ENCODE data around the gene DARS2.

Gene DARS2

DNA sequence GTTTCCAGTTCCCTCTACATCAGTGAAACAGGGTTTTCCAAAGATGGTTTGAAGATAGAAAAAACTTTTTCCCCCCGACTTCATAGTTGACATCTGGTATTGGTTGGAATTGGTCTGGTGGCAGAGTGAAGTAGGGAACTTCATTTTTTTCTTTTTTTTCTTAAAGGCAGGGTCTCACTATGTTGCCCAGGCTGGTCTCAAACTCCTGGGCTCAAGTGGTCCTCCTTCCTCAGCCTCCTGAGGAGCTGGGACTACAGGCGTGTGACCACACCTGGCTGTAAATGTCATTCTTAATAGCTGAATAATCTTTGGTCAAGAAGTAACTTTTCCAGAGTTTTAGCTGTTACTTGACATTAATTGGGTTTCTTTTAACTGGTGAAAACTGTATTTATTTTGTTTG lies 65.4 kb downstream of the DARS2 start:
- no peak for DNase-seq

DNA sequence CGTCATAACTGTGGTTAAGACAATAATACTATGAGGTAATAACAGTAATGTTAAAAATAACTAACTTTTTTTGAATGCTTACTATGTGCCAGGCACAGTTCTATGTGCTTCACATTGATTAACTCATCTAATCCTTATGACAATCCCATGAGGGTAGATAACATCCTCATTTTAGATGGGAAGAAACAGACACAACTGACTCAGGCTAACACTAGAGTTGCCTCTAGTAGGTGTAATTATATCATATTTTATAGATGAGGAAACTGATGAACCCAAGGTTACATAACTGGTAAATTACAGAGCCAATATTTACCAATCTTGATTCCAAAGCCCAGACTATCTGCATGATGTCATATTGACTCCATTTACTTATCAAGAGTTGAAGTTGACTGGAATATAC lies 69.1 kb downstream of the DARS2 start:
- DNase-seq = no peak

DNA sequence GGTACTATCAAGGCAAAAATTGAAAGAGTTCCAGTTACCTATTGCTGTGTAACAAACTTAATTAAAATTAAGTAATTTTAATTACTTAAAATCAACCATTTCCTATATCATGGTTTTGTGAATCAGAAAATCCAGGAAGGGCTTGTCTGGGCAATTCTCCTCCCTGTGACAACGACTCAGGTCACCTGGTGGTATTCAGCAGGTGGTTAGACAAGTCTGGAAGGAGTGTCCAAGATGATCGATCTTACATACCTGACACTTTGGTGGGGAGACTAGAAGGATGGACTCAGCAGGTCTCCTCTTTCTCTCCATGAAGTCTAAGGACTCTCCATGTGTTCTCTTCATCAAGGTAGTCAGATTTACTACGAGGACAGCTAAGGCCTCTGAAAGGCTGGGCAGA lies 69.7 kb downstream of the DARS2 start:
- no peak for DNase-seq

DNA sequence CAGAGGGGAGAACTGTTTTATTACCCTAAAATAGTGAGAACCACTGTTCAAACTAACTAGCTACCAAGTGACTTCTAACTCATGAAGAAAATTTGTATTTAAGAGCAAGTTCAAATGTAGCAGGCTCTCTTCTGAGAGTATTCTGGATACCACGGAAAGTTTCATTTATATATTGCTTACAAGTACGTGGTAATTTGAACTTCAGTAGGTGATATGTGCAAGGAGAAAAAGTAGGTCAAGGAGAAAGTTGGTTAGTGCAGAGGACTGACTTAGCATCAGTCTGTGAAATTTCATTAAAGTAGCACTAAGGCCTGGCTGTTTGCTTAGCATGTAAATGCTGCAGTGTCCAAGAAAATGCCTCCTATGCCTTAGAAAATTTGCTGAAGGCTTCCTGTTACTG lies 76.0 kb downstream of the DARS2 start:
- DNase-seq = no peak

DNA sequence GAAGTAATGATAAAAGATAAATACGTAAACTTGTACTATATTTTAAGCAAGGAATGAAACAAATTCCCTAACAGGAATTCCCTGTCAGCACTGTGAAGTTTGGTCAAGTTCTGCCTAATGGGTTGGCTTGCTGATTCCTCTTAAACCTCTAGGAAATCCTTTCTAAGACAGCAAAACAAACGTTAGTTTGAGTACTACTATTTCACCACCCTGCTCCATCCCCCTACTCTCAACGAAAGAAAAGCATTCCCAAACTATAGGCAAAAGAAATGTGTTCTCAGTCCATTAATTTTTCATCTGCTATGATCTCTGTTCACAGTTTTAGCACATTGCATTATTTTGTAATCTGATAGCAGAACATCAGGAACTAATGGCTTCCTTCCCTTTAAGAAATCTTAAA lies 76.5 kb downstream of the DARS2 start:
- DNase-seq = no peak

DNA sequence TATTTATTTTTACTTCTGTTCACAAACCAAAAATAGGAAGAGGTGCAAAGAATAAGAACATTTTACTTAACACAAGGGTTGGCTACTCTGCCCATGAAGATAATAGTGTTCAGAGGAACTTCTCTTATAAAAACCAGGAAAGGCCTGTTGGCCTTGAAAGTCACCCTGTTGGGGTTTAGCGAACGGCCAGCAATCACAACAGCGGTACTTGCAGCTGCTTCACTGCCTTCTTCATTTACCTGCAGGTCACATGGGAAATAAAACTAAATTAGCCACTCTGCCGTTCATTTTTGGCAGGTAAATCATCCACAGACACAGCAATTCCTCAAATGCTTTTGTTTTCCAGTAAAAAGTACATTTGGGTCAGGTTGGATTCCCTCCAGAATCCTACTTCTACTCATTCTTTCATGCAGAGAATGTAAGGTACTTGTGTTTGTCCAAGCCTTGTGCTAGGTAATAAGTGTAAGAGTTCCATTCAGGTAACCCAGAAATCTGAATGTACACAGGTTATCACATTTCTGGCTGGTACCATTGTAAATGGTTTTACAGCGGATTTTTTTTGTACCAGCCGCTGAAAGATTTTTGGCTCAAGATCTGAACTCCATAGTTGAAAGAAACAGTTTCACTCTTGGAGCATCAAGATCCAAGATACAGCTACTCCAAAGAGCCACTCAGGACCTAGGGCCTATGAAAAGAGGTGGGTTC lies 79.5 kb downstream of the DARS2 start:
- DNase-seq = no peak

Data from hematopoietic multipotent progenitor cell treated with erythropoietin and hydrocortisone succinate and interleukin-3 and kit ligand, for 6 days (in vitro differentiated cells).